DND-41 (cell line): ENCODE measurements around the gene C17orf58.

Experiments used
- CTCF ChIP-seq: IDR thresholded peaks from 2 replicates; pipeline ENCODE4 v1.5.1; 2012; ENCODE audit warnings: borderline replicate concordance, low read length, moderate library complexity, mild to moderate bottlenecking; ENCODE audit not compliant: poor library complexity, severe bottlenecking; ENCODE audit errors: extremely low read depth
- EZH2 ChIP-seq: IDR thresholded peaks from 3 replicates; pipeline ENCODE4 v1.6.1; 2012; ENCODE audit warnings: borderline replicate concordance, low read depth, mild to moderate bottlenecking, moderate library complexity, low read length, inconsistent platforms; ENCODE audit not compliant: severe bottlenecking

- no peak for TF ChIP-seq CTCF
- no peak for TF ChIP-seq EZH2
These were observed 23.0 kb upstream of the C17orf58 start for GRCh38 chr17:68019336-68019674.
